NCI-H146 treated with DMSO at 0.1 percent for 48 hours (cell line): ENCODE data around the gene RABGAP1L.
"Not testable (repeated sequence)": the region's sequence is repeated elsewhere in the genome, so short reads cannot be mapped to it uniquely, and the experiment has no call there.

ENCODE experiments used
- DNase-seq: peaks from one replicate; lab custom pipeline; 2025; ENCODE audit not compliant: unreplicated experiment; lab: John Stamatoyannopoulos, UW

The RABGAP1L gene

GRCh38 chr1:174848593-174849560 is 689.6 kb downstream of the RABGAP1L start:
- DNase-seq: peak; percentile 13

GRCh38 chr1:174850726-174851125 is 691.4 kb downstream of the RABGAP1L start:
- DNase-seq: no peak

- DNase-seq: no peak
Measured at GRCh38 chr1:174858301-174858700, 699.0 kb downstream of the RABGAP1L start.

GRCh38 chr1:174870319-174870718 is 711.0 kb downstream of the RABGAP1L start:
- DNase-seq: no peak

GRCh38 chr1:174871886-174872285 is 712.6 kb downstream of the RABGAP1L start:
- DNase-seq: peak; percentile 98

DNA sequence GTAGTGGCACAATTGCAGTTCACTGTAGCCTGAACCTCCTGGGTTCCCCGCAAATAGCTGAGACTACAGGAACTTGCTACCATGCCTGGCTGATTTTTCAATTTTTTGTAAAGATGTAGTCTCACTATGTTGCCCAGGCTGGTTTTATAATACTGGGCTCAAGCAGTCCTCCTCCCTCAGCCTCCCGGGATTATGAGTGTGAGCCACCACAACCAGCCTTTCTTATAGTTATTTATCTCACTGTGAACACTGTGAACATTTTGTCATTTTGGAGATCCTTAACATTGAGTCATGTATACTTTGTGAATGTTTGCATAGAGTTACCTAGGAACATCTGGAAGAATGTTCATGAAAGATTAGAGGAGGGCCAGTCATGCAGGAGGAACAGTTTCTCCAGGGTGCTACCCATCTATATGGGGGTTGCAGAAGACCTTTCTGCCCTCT is 713.3 kb downstream of the RABGAP1L start:
- DNase-seq: peak; percentile 45

GRCh38 chr1:174874331-174875053 is 715.2 kb downstream of the RABGAP1L start:
- peak; percentile 63 for DNase-seq

DNA sequence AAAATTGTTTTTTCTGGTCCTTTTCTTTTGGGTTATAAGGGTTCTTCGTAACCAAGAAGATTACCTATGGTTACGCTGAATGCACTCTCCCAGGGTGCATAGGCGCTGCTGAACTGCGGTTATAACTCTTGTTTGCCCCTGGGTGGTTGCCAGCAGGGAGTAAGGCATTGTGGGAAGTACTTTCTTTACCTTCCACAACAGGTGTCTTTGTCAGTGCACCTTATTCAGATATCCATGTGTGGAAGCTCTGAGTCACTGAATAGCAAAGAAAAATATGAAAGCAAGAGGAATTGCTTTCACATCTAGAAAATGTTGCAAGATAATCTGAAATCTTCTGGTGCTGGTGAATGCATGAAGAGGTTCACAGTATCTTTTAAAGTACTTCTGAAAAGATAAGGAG is 716.0 kb downstream of the RABGAP1L start:
- DNase-seq: peak; percentile 92

DNA sequence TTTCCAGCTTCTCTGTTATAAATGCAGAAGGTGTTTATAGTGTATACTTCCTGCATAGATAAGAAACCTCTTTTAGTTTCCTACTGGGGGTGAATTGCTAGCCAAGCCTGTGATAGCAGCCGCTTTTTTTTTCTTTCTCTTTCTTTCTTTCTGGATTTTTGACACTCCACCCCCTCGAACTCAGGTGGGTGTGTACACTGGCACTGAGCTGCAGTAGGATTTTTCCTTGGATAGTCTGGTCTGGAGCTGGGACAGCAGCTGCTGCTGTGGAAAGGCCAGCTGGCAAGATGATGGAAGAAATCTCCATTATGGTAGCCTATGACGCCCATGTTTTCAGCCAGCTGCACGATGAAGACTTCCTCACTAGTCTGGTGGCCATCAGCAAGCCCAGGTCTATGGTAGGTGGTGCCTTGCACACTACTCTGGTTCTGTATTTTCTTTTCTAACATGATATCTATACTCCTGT is 717.9 kb downstream of the RABGAP1L start:
- peak; percentile 80 for DNase-seq

DNA sequence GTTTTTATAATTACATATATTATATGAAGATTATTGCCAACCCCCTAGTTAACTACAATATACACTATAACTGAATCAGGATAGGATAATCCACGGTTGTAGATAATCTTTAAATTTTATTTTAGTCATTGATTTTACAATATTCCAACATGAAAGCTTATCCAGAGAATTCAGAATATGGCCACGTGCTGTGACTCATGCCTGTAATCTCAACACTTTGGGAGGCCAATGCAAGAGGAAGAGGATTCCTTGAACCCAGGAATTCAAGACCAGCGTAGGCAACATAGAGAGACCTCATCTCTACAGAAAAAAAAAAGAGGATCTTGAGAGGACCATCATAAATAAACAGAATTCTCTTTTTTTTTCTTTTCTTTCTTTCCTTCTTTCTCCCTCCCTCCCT is 720.9 kb downstream of the RABGAP1L start:
- no peak for DNase-seq

GRCh38 chr1:174883409-174883808 is 724.1 kb downstream of the RABGAP1L start:
- no peak for DNase-seq

DNA sequence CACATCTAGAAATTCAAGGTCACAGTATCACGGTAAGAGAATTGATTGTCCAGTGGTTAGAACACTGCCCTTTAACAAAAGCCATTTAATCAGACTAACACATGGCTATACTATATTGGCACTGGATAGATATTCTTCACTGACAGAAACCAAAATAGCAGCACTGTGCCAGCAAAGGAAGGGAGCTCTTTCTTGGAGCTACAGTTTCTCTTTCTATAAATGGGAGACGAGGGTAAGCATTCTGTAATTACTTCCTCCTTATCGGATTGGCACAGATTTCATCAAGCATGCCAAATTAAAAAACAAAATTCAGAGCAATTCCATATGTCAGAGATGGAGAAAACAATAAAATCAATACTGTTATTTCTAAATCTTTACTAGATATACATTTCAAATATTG is 724.7 kb downstream of the RABGAP1L start:
- DNase-seq: no peak

GRCh38 chr1:174884566-174884965 is 725.2 kb downstream of the RABGAP1L start:
- DNase-seq: no peak

DNA sequence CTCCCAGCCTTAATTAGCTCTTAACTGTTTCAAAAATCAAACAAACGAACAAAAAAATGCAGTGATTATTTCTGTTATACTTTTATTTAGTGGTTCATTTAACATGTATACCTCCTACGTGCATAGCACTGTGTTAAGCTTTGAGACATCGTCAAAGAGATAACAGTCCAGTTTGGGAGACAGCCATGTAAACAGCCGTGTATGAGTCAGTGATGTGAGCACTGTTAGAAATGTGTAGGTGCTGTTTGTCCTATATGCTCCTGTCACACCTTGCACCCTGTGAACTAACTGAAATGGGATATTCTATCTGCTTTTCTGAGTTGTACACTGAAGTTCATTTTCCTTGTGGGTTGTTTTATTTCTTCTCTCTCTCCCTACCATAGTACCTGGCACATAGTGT is 730.7 kb downstream of the RABGAP1L start:
- DNase-seq: no peak

- DNase-seq: no peak
Measured at GRCh38 chr1:174892016-174892415, 732.7 kb downstream of the RABGAP1L start.

DNA sequence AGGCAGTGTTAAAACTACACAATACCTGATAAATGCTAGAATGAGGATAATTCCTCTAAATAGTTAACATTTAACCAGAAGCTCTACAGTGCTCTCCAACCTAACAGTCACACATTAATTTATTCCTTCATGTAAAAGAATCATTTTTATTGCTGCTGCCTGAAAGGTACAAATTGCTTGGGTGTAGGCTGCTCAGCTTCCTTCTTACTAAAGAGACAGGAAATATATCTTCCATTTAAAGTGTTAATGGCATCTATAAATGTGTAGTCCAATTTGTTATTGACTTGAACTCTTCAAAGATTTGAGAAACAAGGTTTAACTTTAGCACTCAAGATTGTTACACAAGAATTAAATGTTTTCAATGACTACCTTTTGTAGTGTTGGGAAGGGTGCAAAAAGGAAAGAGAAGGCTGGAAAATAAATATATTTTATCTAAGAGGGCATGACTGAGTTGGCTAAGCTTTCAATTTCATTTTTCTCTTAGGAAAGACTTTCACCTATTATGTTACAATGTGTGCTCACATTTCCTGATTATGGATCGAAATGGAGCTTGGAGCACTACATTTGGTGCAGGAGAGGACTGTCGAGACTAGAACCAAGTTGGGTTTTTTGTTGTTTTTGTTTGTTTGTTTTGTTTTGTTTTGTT is 734.9 kb downstream of the RABGAP1L start:
- DNase-seq: no peak

DNA sequence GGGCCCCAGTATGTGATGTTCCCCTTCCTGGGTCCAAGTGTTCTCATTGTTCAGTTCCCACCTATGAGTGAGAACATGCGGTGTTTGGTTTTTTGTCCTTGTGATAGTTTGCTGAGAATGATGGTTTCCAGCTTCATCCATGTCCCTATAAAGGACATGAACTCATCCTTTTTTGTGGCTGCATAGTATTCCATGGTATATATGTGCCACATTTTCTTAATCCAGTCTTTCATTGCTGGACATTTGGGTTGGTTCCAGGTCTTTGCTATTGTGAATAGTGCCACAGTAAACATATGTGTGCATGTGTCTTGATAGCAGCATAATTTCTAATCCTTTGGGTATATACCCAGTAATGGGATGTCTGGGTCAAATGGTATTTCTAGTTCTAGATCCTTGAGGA is 736.3 kb downstream of the RABGAP1L start:
- DNase-seq: not testable (repeated sequence)

DNA sequence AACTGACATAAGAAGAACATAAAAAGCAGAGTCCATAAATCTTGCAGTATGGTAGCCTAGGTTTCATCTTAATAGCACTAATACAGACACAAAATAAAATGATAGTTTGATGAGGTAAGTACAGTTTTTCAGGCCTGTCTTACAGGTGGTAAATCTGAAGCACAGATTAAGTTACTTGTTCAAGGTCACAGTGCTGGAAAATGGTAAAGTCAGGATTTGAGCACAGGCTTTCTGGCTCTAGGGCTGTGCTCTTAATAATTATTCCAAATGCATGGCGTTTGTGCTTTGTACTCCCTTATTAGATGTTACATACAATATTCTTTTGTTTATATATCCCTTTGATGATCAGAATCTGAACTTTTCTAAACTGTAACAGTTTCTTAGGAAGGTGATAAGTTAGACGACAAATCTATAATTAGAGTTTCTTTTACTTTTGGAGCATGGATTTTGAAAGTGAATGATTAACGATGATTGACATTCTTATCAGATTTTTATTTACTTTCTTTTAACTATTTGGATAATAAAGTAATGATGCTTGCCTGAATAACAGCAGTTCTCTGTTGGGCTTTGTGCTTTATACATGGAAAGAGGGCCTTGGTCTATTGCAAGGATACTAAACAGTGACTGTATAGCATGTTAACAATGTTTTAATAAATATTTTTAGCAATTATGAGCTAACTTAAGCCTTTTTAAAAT is 738.9 kb downstream of the RABGAP1L start:
- DNase-seq: no peak

- no peak for DNase-seq
Measured at GRCh38 chr1:174900317-174900716, 741.0 kb downstream of the RABGAP1L start.

DNA sequence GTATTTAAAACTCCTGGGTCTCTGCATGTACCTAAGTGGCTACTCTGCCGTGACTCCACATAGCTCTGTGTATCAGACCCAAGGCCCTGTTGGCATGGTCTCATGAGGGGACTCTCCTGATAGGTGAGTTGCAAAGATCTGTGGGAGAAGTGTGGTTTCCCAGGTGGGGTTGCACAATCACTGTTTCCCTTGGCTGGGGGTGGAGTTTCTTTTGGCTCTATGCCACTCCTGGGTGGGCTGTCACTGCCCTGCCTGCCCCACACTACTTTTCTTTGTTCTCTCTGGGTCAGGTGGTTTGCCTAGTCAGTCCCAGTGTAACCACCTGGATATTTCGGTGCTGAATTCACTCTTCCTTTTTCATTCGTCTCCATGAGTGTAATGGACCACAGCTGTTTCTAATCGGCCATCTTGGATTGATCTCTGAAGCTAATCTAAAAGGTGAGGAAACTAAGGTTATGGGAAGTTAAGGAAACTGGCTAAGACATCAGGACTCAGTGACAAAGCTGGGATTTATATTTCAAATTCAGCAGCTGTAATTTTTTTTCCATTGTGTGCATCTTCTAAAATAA is 743.3 kb downstream of the RABGAP1L start:
- DNase-seq: no peak
